K562 (cell line): ENCODE data around the gene SRSF6. TPM values are rescaled to one million over a fixed set of nuclear protein-coding genes. Genes with fewer than 3 reads are reported as not detected.

Experiments
- ARHGAP35 ChIP-seq: fragments of 450-650 bp; IDR thresholded peaks from 2 replicates; pipeline ENCODE4 v1.6.1; 2018; ENCODE audit not compliant: partially characterized antibody
- ARNT ChIP-seq, 2 experiments: fragments of 450-650 bp; IDR thresholded peaks; 2 replicates each; pipeline ENCODE4 v1.6.1; 2016; ENCODE audit warnings: mild to moderate bottlenecking in 1 of 2
- CSDE1 ChIP-seq, 2 experiments: fragments of 450-650 bp; IDR thresholded peaks; 2 replicates each; pipeline ENCODE4 v1.6.1; 2016; ENCODE audit warnings: mild to moderate bottlenecking in 1 of 2
- DACH1 ChIP-seq: fragments of 450-650 bp; IDR thresholded peaks from 2 replicates; pipeline ENCODE4 v1.6.1; 2018; ENCODE audit not compliant: partially characterized antibody
- EWSR1 ChIP-seq: fragments of 450-650 bp; IDR thresholded peaks from 2 replicates; pipeline ENCODE4 v1.6.1; 2018; ENCODE audit warnings: borderline replicate concordance, mild to moderate bottlenecking, low read depth, moderate library complexity; ENCODE audit not compliant: partially characterized antibody
- GATAD2B ChIP-seq: fragments of 450-650 bp; IDR thresholded peaks from 2 replicates; pipeline ENCODE4 v1.6.1; 2017; ENCODE audit warnings: mild to moderate bottlenecking, borderline replicate concordance
- HDGF ChIP-seq: fragments of 450-650 bp; IDR thresholded peaks from 2 replicates; pipeline ENCODE4 v1.6.1; 2016
- LCOR ChIP-seq: sonication (generic); formaldehyde crosslinking; IDR thresholded peaks from 2 replicates; pipeline ENCODE4 v1.8.0; 2022; ENCODE audit warnings: mild to moderate bottlenecking, missing genetic modification reagents
- NRF1 ChIP-seq, 2 experiments: fragments of 450-650 bp; IDR thresholded peaks in 1 of 2; conservative IDR thresholded peaks in 1 of 2; 2 replicates each; pipeline ENCODE4 v1.6.1; 2014; ENCODE audit warnings: mild to moderate bottlenecking in 2 of 2
- ZNF583 ChIP-seq: fragments of 250-450 bp; sonication (Bioruptor Pico); IDR thresholded peaks from 2 replicates; pipeline ENCODE4 v1.4.0; 2020
- polyA plus RNA-seq, 8 experiments: library from polyadenylated mRNA; depleted of rRNA in 4 of 8; stranded (reverse) in 5 of 8; unstranded in 3 of 8; fragments of >200 nt; fragmentation: Nextera tagmentation in 2 of 8; fragmentation: Illumina TruSeq in 1 of 8; extraction: Ambion mirVana in 2 of 8; extraction: Trizol in 1 of 8; gene quantifications; 2 replicates each; pipeline versions ENCODE4 v1.2.1 to v1.2.3, GENCODE V29; 2011 to 2014; ENCODE audit warnings: inconsistent platforms in 1 of 8, missing spikeins in 1 of 8
- total RNA-seq, 7 experiments: library from RNA; depleted of rRNA in 6 of 7; stranded (reverse); fragments of >200 nt in 6 of 7; fragmentation: Illumina TruSeq in 2 of 7; extraction: Trizol in 2 of 7; gene quantifications; 2 replicates each; pipeline versions ENCODE4 v1.2.1 to v1.2.3, GENCODE V29; 2011 to 2021; ENCODE audit warnings: low replicate concordance in 1 of 7
- TF ChIP-seq, protein P1 (sequence below): fragments of 450-650 bp; IDR thresholded peaks from 2 replicates; pipeline ENCODE4 v1.6.1; 2016; ENCODE audit warnings: low read depth
- TF ChIP-seq, protein P2 (sequence below): fragments of 200-400 bp; formaldehyde crosslinking; IDR thresholded peaks from 2 replicates; pipeline ENCODE4 v1.6.1; 2017; ENCODE audit warnings: mild to moderate bottlenecking, low read depth, low read length, moderate library complexity
- TF ChIP-seq, protein P3 (sequence below): fragments of 250-450 bp; sonication (Bioruptor Pico); IDR thresholded peaks from 2 replicates; pipeline ENCODE4 v1.8.0; 2021; ENCODE audit warnings: moderate library complexity, mild to moderate bottlenecking, inconsistent platforms
- TF ChIP-seq, protein P4 (sequence below): fragments of 250-450 bp; sonication (Bioruptor Pico); IDR thresholded peaks from 2 replicates; pipeline ENCODE4 v1.6.1; 2021; ENCODE audit warnings: mild to moderate bottlenecking

Gene SRSF6
- total and polyA plus RNA-seq, 9 of the 15 experiments (the other 6 are each of a cell fraction or from before 2014, with no cell fraction given) = 52.4 to 165 (median 117) TPM

DNA sequence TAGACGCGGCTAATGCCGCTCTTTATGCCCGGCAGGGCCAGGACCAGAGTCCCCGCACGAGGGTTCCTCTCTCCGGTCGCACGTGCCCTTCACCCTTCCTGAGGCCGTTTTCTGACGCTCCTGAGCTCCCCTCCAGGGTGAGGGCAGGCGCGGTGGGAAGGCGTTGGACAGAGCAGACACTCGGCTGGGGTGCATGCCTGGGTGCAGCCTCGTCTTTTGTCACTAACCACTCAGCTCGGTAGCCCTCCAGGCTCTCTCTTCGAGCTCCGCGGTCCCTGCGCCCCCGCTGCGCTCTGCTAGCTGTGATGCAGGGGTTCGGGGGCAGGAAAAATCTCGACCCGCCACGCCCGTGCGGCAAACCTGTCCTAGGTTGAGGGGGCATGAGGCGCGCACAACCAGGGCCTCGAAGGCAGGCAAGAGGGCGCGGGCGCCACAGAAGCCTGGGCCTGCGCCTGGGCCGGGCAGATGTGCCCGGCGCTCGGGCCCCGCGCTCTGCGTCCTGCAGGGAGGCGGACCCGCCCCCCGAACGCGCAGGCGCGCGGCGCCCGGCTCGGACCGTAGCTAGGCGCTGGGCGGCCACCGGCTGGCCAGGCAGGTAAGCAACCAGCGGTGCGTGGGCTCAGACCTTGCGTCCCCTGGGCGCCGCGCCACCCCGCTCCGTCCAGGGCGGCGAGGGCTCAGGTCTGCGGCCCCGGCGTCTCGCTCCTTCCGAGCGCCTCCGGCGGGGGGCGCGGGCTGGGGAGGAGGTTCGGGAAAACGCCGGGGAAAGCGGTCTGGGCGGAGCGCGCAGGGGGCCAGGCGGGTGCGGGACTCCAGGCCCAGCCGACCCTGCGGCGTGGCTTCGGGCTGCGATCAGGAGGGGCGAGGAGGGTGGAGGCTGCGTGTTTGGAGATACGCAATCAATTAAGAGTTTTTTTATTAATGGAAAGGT, 49.7 kb downstream of the SRSF6 start, which contains the start of gene L3MBTL1 (continued):
- TF ChIP-seq, protein P1, sequence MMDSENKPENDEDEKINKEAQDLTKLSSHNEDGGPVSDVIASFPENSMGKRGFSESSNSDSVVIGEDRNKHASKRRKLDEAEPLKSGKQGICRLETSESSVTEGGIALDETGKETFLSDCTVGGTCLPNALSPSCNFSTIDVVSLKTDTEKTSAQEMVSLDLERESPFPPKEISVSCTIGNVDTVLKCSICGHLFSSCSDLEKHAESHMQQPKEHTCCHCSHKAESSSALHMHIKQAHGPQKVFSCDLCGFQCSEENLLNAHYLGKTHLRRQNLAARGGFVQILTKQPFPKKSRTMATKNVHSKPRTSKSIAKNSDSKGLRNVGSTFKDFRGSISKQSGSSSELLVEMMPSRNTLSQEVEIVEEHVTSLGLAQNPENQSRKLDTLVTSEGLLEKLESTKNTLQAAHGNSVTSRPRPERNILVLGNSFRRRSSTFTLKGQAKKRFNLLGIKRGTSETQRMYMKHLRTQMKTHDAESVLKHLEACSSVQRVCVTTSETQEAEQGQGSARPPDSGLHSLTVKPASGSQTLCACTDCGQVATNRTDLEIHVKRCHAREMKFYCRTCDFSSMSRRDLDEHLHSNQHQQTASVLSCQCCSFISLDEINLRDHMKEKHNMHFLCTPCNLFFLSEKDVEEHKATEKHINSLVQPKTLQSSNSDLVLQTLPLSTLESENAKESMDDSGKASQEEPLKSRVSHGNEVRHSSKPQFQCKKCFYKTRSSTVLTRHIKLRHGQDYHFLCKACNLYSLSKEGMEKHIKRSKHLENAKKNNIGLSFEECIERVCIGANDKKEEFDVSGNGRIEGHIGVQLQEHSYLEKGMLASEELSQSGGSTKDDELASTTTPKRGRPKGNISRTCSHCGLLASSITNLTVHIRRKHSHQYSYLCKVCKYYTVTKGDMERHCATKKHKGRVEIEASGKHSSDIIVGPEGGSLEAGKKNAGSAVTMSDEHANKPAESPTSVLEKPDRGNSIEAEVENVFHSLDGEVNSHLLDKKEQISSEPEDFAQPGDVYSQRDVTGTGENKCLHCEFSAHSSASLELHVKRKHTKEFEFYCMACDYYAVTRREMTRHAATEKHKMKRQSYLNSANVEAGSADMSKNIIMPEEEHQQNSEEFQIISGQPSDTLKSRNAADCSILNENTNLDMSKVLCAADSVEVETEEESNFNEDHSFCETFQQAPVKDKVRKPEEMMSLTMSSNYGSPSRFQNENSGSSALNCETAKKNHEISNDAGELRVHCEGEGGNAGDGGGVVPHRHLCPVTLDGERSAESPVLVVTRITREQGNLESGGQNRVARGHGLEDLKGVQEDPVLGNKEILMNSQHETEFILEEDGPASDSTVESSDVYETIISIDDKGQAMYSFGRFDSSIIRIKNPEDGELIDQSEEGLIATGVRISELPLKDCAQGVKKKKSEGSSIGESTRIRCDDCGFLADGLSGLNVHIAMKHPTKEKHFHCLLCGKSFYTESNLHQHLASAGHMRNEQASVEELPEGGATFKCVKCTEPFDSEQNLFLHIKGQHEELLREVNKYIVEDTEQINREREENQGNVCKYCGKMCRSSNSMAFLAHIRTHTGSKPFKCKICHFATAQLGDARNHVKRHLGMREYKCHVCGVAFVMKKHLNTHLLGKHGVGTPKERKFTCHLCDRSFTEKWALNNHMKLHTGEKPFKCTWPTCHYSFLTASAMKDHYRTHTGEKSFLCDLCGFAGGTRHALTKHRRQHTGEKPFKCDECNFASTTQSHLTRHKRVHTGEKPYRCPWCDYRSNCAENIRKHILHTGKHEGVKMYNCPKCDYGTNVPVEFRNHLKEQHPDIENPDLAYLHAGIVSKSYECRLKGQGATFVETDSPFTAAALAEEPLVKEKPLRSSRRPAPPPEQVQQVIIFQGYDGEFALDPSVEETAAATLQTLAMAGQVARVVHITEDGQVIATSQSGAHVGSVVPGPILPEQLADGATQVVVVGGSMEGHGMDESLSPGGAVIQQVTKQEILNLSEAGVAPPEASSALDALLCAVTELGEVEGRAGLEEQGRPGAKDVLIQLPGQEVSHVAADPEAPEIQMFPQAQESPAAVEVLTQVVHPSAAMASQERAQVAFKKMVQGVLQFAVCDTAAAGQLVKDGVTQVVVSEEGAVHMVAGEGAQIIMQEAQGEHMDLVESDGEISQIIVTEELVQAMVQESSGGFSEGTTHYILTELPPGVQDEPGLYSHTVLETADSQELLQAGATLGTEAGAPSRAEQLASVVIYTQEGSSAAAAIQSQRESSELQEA = no peak
- TF ChIP-seq DACH1 (no peak), ARNT (IDR thresholded peaks at IDR 0.05) (no peak), ZNF583 (CRISPR knock-in tag) (no peak), GATAD2B (no peak), ARHGAP35 (no peak), LCOR (no peak), CSDE1 (IDR thresholded peaks at IDR 0.05) (no peak), HDGF (no peak), NRF1 (conservative IDR thresholded peaks at IDR 0.05 in 1 of 2, IDR thresholded peaks at IDR 0.05 in 1 of 2) (peak; percentile 88 to 90), EWSR1 (no peak)
- TF ChIP-seq, protein P2, sequence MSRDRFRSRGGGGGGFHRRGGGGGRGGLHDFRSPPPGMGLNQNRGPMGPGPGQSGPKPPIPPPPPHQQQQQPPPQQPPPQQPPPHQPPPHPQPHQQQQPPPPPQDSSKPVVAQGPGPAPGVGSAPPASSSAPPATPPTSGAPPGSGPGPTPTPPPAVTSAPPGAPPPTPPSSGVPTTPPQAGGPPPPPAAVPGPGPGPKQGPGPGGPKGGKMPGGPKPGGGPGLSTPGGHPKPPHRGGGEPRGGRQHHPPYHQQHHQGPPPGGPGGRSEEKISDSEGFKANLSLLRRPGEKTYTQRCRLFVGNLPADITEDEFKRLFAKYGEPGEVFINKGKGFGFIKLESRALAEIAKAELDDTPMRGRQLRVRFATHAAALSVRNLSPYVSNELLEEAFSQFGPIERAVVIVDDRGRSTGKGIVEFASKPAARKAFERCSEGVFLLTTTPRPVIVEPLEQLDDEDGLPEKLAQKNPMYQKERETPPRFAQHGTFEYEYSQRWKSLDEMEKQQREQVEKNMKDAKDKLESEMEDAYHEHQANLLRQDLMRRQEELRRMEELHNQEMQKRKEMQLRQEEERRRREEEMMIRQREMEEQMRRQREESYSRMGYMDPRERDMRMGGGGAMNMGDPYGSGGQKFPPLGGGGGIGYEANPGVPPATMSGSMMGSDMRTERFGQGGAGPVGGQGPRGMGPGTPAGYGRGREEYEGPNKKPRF = no peak
- TF ChIP-seq, protein P3, sequence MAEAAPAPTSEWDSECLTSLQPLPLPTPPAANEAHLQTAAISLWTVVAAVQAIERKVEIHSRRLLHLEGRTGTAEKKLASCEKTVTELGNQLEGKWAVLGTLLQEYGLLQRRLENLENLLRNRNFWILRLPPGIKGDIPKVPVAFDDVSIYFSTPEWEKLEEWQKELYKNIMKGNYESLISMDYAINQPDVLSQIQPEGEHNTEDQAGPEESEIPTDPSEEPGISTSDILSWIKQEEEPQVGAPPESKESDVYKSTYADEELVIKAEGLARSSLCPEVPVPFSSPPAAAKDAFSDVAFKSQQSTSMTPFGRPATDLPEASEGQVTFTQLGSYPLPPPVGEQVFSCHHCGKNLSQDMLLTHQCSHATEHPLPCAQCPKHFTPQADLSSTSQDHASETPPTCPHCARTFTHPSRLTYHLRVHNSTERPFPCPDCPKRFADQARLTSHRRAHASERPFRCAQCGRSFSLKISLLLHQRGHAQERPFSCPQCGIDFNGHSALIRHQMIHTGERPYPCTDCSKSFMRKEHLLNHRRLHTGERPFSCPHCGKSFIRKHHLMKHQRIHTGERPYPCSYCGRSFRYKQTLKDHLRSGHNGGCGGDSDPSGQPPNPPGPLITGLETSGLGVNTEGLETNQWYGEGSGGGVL (CRISPR knock-in tag) = no peak
- TF ChIP-seq, protein P4, sequence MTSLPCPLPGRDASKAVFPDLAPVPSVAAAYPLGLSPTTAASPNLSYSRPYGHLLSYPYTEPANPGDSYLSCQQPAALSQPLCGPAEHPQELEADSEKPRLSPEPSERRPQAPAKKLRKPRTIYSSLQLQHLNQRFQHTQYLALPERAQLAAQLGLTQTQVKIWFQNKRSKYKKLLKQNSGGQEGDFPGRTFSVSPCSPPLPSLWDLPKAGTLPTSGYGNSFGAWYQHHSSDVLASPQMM = no peak
